ENCODE results near the gene CACNA1G.

Gene CACNA1G

GRCh38 chr17:50665838-50666237, 105.3 kb downstream of the CACNA1G start:
- in situ Hi-C loops (cut with MboI; ENCODE audit: low sequenced_read_pairs) = no loop called here

GRCh38 chr17:50666316-50666715, 105.8 kb downstream of the CACNA1G start:
- in situ Hi-C loops (cut with MboI; ENCODE audit: low sequenced_read_pairs) = no loop called here

- in situ Hi-C loops (cut with MboI; ENCODE audit: low sequenced_read_pairs) = no loop called here
Observed at GRCh38 chr17:50667259-50668024, 106.9 kb downstream of the CACNA1G start.

- in situ Hi-C loops (cut with MboI; ENCODE audit: low sequenced_read_pairs) = no loop called here
Observed at GRCh38 chr17:50668025-50668837, 107.7 kb downstream of the CACNA1G start.

- in situ Hi-C loops (cut with MboI; ENCODE audit: low sequenced_read_pairs) = no loop called here
Observed at GRCh38 chr17:50668838-50669581, 108.5 kb downstream of the CACNA1G start.

- in situ Hi-C loops (cut with MboI; ENCODE audit: low sequenced_read_pairs) = no loop called here
Observed at GRCh38 chr17:50672071-50672470, 111.6 kb downstream of the CACNA1G start.

GRCh38 chr17:50672831-50673551, 112.5 kb downstream of the CACNA1G start:
- in situ Hi-C loops (cut with MboI; ENCODE audit: low sequenced_read_pairs) = no loop called here

- in situ Hi-C loops (cut with MboI; ENCODE audit: low sequenced_read_pairs) = no loop called here
Observed at GRCh38 chr17:50675190-50675589, 114.7 kb downstream of the CACNA1G start.

- in situ Hi-C loops (cut with MboI; ENCODE audit: low sequenced_read_pairs) = no loop called here
Observed at GRCh38 chr17:50675627-50676026, 115.1 kb downstream of the CACNA1G start.

- in situ Hi-C loops (cut with MboI; ENCODE audit: low sequenced_read_pairs) = no loop called here
Observed at GRCh38 chr17:50676065-50676975, 115.8 kb downstream of the CACNA1G start.

All from hTERT RPE-1 (cell line).